Neural progenitor cell (in vitro differentiated cells): ENCODE measurements around the gene NXN.

Source experiments
- CTCF ChIP-seq: fragments of 200-600 bp; sonication (generic); IDR thresholded peaks from 2 replicates; pipeline ENCODE4 v1.5.1; 2017; ENCODE audit warnings: antibody characterized with exemption, mild to moderate bottlenecking
- EZH2 ChIP-seq: fragments of 200-600 bp; sonication (generic); IDR thresholded peaks from 2 replicates; pipeline ENCODE4 v1.6.1; 2017; ENCODE audit warnings: antibody characterized with exemption, mild to moderate bottlenecking, moderate library complexity

GRCh38 chr17:1024076-1024475 is 44.5 kb upstream of the NXN start:
- TF ChIP-seq CTCF: no peak
- TF ChIP-seq EZH2: no peak
